Lower lobe of right lung (tissue), 2 donors: ENCODE measurements around the gene SLC26A2. TPM values are rescaled to one million over a fixed set of nuclear protein-coding genes. Genes with fewer than 3 reads are reported as not detected.

Experiments used
- ATAC-seq, 2 donors: fragments of 200-7000 bp; cut with Tn5 transposase; one replicate each; pipeline ENCODE4 v1.9.1; 2020 to 2022; ENCODE audit warnings: mild to moderate bottlenecking in 2 of 2, moderate library complexity in 2 of 2
- DNase-seq: peaks from one replicate; pipeline ENCODE4 v3.0.0-alpha.2; 2020
- H3K27ac ChIP-seq: fragments of 200-600 bp; one replicate; pipeline ENCODE4 v1.8.0; 2022
- H3K27me3 ChIP-seq: fragments of 200-600 bp; one replicate; pipeline ENCODE4 v1.8.0; 2022; ENCODE audit warnings: low read depth
- H3K36me3 ChIP-seq: fragments of 200-600 bp; one replicate; pipeline ENCODE4 v1.8.0; 2022; ENCODE audit warnings: mild to moderate bottlenecking
- H3K4me1 ChIP-seq: fragments of 200-600 bp; one replicate; pipeline ENCODE4 v1.8.0; 2022
- H3K4me3 ChIP-seq: fragments of 200-600 bp; one replicate; pipeline ENCODE4 v1.8.0; 2022; ENCODE audit warnings: mild to moderate bottlenecking
- H3K9me3 ChIP-seq: fragments of 200-600 bp; one replicate; pipeline ENCODE4 v1.8.0; 2022
- CTCF ChIP-seq: fragments of 200-600 bp; IDR thresholded peaks from one replicate; pipeline ENCODE4 v1.8.0; 2022; ENCODE audit warnings: antibody characterized with exemption, mild to moderate bottlenecking
- intact Hi-C: fragments of 100-400 bp; cut with DNase I; formaldehyde crosslinking; loops from one replicate; pipeline ENCODE4 v1.11.0; 2022
- long read RNA-seq: library from polyadenylated mRNA; unstranded; transcript quantifications from one replicate; pipeline ENCODE4 v2.0.0, GENCODE V29; 2021
- total RNA-seq: library from RNA; stranded (reverse); fragmentation: NEBNext Ultra II Directional; extraction: Animal tissue kit (Norgen Biotek cat#: 25700); gene quantifications from one replicate; pipeline ENCODE4 v1.2.1, GENCODE V29; 2021
- donor health status: DM: no; HTN: yes; CAD: no; lungs with severe emphysema.

SLC26A2 gene
- total RNA-seq: 14.7 TPM
- long read RNA-seq, full-length matches to known transcripts: 19 of 23 reads
- long read RNA-seq, partial matches to known transcripts: 0 of 23 reads
- long read RNA-seq, other reads (novel, unspliced or antisense): 4 of 23 reads

GRCh38 chr5:149960272-149961185 is at the start of gene SLC26A2:
SLC26A2 (plus strand) TSS chr5:149960758; CDS start chr5:149977653, 16,895 bp downstream.
- TF ChIP-seq CTCF: no peak
- Histone ChIP-seq H3K9me3 (no peaks in the 10 kb centered on the region), H3K27me3 (no peaks in the 10 kb centered on the region), H3K4me1 (peaks cover 24% of the 10 kb centered on the region), H3K4me3 (peak within 1 kb of the TSS; percentile 96), H3K27ac (peak within 1 kb of the TSS; percentile 96), H3K36me3 (no peaks in the 10 kb centered on the region)
- ATAC-seq: peak; percentile 99
- peak; percentile 99 for DNase-seq
- intact Hi-C loops: no loop called here

- DNase-seq (no peak), ATAC-seq (no peak)
- H3K27ac ChIP-seq: no peak overlapping the region
- no peaks in the 10 kb centered on the region for H3K4me1 ChIP-seq
- no peaks in the 10 kb centered on the region for H3K9me3 ChIP-seq
- no peaks in the 10 kb centered on the region for H3K27me3 ChIP-seq
- no peak for TF ChIP-seq CTCF
- no peak overlapping the region for H3K4me3 ChIP-seq
- intact Hi-C loops: no loop called here
- no peaks in the 10 kb centered on the region for H3K36me3 ChIP-seq
Observed at GRCh38 chr5:149911031-149911430, 49.5 kb upstream of the SLC26A2 start.

GRCh38 chr5:149912226-149912871 is 48.2 kb upstream of the SLC26A2 start:
- Histone ChIP-seq H3K27me3 (no peaks in the 10 kb centered on the region), H3K9me3 (no peaks in the 10 kb centered on the region), H3K4me3 (no peak overlapping the region), H3K4me1 (no peaks in the 10 kb centered on the region), H3K36me3 (no peaks in the 10 kb centered on the region), H3K27ac (no peak overlapping the region)
- DNase-seq: no peak
- intact Hi-C loops: no loop called here
- TF ChIP-seq CTCF: no peak
- ATAC-seq: no peak

GRCh38 chr5:149913436-149914419 is 46.8 kb upstream of the SLC26A2 start:
- intact Hi-C loops: no loop called here
- ATAC-seq (no peak), DNase-seq (no peak)
- no peaks in the 10 kb centered on the region for H3K36me3 ChIP-seq
- no peaks in the 10 kb centered on the region for H3K4me1 ChIP-seq
- H3K27me3 ChIP-seq: no peaks in the 10 kb centered on the region
- no peaks in the 10 kb centered on the region for H3K9me3 ChIP-seq
- no peak overlapping the region for H3K27ac ChIP-seq
- no peak overlapping the region for H3K4me3 ChIP-seq
- no peak for TF ChIP-seq CTCF
